Right forelimb (tissue), 1 donor: ENCODE results near the gene HMMR.
"Not testable (repeated sequence)": the region's sequence is repeated elsewhere in the genome, so short reads cannot be mapped to it uniquely, and the experiment has no call there.

Experiments used
- DNase-seq: peaks from one replicate; pipeline ENCODE4 v3.0.0-alpha.2; 2018

HMMR gene

GRCh38 chr5:163460562-163461171, at the start of gene HMMR:
Gene HMMR (plus strand): TSS chr5:163460632. CDS start chr5:163460693, 61 bp downstream.
- no peak for DNase-seq

- not testable (repeated sequence) for DNase-seq
Observed at GRCh38 chr5:163415673-163416072, 44.8 kb upstream of the HMMR start.

- DNase-seq = no peak
Observed at GRCh38 chr5:163424836-163425235, 35.6 kb upstream of the HMMR start.

DNA sequence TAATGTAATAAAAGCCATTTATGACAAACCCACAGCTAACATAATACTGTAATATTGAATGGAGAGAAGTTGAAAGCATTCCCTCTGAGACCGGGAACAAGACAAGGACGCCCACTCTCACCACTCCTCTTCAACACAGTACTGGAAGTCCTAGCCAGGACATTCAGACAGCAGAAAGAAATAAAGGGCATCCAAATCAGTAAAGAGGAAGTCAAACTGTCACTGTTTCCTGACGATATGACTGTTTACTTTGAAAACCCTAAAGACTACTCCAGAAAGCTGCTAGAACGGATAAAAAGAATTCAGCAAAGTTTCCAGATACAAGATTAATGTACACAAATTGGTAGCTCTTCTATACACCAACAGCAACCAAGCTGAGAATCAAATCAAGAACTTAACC, 34.3 kb upstream of the HMMR start:
- not testable (repeated sequence) for DNase-seq

DNA sequence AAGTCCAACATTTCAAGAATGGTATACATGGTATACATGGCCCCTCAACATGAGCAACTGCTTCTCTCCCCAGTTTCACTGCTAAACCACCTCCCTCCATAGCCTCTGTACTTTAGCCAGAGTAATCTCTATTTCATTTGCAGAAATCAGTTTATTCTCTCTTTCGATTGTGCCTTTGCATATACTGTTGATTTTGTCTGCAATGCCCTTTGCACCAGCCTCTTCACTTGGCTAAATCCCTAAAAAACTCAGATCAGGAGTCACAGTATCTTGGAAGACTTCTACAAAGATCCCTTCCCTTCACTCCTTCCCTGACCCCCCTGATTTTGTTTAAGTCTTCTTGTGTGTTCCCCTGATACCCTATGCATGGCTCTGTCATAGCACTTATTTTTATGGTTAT, 27.9 kb upstream of the HMMR start:
- no peak for DNase-seq

- DNase-seq = no peak
Observed at GRCh38 chr5:163433271-163433670, 27.2 kb upstream of the HMMR start.

DNA sequence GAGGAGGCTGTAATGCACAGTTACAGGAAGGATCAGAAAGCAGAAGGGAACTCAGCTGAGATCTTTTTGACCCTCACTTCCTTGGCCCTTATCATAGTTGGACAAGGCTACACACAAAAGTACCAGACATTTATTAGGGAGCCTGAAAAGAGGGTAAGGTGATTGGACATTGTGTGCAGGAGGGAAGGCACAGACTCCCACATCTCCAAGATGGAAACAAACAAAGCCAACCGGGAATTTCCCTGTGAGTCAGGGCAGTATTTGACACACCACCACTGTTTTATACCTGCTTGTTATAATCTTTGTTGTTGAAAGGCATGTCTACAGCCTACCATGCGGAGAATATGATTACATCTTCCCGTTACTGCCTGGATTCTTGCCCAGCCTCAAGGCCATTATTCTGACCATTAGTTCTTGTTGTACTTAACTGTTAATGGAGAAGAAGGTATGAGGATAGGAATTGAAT, 26.0 kb upstream of the HMMR start:
- no peak for DNase-seq

GRCh38 chr5:163436515-163436914, 23.9 kb upstream of the HMMR start:
- no peak for DNase-seq

DNA sequence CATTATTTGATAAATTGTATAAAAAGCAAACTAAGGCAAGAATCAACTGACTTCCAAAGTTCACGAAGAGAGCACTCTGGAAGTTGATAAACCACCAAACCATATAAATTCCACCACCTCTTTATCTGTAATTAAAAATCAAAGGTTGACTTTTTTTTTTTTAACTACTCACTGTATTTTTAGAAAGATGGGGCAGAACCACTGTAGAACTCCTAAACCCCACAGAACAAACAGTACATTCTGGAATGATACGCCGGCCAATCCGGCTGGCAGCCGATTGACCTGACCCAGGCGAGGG, 23.5 kb upstream of the HMMR start:
- DNase-seq = no peak

DNA sequence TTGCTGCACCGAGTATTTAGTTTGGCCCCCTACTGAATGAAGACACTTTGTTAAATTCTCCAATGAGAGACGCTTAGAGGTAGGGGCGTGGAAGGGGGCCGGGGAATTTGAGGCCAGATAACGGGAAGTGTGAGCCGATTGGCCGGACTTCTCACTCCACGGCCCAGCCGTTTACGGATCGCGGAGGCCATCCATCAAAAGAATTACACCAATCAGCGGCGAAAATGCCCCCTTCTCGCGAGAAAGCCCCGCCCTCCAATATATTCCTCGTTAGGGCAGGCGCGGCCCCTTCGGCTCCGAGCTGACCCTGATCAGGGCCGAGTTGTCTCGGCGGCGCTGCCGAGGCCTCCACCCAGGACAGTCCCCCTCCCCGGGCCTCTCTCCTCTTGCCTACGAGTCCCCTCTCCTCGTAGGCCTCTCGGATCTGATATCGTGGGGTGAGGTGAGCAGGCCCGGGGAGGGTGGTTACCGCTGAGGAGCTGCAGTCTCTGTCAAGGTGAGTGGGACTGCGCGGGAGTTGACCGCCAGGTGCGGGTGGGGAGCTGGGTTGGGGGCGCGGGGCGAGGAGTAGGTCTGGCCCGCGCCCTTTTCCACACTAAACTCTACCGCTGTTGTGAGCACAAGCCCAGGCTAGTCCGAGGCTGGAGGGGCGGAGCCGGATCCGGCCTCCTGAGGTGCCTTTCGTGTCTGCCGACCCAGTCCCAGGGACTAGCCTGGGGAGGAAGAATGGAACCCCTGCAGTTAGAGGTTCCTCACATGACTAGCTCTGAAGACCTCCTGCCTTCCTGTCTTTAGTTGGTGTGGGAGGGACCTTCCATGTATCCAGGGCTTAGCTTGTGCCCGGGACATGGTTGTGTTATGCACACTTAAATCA, 22.9 kb upstream of the HMMR start, which contains the start of gene CCNG1:
Gene CCNG1, plus strand, starts transcription at position 287 of the 874 bp plus-strand sequence. CDS start 1,662 bp downstream, outside the sequence.
- peak; percentile 92 for DNase-seq

DNA sequence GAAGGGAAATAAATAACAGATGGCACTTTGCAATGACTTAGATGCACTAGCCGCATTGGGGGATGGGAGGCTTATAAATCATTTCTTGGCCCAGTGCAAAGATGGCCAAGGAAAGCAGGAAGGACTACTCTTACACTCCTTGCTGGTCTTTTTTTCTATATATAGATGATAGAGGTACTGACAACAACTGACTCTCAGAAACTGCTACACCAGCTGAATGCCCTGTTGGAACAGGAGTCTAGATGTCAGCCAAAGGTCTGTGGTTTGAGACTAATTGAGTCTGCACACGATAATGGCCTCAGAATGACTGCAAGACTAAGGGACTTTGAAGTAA, 21.4 kb upstream of the HMMR start:
- no peak for DNase-seq

GRCh38 chr5:163440954-163441353, 19.5 kb upstream of the HMMR start:
- DNase-seq = no peak

DNA sequence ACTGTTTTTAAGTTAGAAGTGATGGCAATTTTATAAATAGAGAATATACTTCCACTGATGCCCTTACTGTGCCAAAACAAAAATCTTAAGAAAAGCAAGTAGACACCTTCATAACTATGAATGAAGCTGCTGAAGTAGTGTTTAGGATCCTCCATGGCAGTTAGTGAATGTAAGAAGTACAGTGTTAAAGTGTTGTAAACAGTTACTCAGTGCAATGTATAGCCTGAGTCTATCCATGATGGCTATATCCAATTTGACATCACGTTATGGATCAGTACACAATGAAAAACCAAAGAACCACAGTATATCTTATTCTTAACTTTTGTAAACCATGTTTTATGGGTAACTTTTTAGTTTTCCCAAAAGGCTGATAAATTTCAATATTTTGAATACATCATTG, 15.9 kb upstream of the HMMR start:
- DNase-seq = no peak

GRCh38 chr5:163445345-163445744, 15.1 kb upstream of the HMMR start:
- no peak for DNase-seq

GRCh38 chr5:163447191-163447590, 13.2 kb upstream of the HMMR start:
- DNase-seq = no peak

DNA sequence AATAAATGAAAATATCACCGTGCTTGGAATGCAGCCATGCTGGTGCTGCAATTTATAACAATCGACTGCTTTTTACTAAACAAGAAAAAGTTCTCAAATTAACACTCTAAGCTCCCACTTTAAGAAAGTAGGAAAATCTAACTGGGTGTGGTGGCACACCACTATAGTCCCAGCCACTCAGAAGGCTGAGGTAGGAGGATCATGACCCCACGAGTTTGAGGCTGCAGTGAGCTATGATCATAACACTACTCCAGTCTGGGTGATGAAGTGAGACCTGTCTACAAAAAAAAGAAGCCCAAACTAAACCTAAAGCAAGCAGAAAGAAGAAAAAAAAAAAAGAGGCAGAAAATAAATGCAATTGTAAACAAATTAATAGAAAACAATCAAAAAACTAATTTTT, 12.6 kb upstream of the HMMR start:
- no peak for DNase-seq

DNA sequence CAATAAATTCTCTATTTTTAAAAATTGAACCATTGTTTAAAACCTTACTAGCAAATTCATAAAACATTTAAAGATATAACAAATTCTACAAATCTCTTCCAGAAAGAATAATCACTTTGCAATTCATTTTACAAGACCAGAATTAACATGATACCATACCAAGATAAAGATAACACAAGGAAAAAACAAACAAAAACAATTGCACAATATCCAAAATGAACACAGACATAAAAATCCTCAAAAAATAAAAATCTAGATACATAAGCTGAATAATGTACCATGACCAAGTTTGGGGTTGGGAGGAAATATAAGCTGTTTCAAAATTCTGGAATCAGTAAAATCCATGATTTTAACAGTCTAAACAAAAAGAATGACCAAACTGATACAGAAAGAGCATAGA, 11.9 kb upstream of the HMMR start:
- no peak for DNase-seq

DNA sequence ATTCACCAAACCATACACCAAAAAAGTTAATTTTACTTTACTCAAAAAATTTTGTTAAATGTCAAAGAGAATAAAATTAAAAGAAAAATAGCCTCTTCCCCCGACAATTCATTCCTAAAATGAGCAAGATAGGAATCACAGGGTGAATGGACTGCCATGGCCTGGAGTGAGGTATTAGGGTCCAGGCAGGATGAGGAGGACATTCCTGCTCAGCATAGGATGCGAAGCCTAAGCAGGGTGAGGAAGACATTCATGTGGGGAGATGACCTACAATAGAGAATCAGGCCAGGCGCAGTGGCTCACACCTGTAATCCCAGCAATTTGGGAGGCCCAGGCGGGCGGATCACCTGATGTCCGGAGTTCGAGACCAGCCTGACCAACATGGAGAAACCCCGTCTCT, 8.9 kb upstream of the HMMR start:
- no peak for DNase-seq

DNA sequence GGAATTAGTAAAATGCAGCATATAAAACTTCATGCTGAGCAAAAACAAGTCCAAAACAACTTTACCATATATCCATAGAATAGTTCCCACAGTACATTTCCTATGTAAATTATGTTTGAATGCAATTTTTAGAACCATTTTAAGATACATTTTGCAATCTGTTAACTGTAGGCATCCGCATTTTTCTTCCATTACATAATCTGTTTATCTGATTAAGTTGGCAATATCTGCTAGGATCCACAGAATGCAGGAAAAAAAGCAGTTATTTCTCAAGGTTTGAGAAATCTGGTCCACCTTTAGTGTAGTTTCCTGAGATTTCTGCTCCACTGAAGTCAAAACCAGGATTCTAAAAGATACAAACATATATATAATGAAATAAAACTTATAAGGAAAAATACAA, 6.7 kb upstream of the HMMR start:
- DNase-seq = no peak

DNA sequence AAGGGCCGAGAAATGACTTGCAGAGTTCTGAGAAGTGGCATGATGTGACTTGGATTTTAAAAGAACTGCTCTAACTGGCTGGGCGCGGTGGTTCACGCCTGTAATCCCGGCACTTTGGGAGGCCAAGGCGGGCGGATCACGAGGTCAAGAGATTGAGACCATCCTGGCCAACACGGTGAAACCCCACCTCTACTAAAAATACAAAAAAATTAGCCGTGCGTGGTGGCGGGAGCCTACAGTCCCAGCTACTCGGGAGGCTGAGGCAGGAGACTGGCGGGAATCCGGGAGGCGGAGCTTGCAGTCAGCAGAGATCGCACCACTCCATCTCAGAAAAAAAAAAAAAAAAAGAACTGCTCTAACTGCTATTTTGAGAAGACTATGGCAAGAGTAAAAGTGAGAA, 5.0 kb upstream of the HMMR start:
- DNase-seq = not testable (repeated sequence)

DNA sequence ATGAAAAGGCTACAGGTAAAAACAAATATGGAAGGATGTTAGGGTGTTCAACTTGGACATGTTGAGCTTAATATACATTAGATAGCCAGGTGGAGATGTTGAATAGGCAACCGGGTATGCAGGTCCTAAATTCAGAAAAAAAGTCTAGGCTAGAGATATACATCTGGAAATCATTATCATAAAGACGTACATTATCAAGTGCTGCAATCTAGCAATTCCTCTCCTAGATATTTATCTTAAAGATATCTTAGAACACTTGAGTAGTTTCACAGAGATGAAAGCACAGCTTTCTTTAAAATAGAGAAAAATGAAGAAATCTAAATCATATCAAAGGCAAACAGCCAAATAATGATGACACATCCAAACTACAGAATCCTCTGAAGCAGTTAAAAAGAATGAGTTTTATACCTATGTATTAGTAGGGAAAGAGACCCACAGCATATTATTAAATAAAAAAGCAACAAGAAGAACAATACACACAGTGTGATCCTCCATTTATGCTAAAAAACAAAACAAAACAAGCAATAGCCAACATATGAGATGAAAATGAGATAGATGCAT, 4.3 kb upstream of the HMMR start:
- DNase-seq = no peak

GRCh38 chr5:163456840-163457239, 3.6 kb upstream of the HMMR start:
- no peak for DNase-seq

DNA sequence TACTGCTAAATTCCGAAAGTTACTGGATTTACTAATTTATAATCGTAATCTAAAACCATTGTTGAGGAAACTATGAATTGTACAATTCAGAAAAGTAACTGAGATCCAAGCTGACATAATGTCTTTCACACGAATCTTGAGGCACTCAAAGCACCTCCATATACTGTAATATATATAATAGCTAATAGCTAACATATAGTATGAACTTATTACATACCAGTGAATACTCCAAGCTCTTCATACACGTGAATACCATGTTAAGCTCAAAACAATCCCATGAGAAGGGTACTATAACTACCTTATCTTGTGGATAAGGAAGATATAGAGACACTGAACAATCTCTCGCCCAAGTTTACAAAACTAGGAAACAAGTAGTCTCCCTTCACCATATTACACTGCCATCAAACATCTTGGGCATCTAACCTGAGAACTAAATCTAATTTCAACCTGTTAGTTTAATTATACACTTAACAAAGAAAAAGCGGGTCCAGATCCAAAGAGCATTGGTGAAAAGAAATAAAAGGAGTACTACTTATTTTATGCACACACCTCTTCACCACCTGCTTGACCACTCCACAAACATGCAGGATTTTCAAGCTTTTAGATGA, 1.6 kb upstream of the HMMR start:
- DNase-seq = no peak

DNA sequence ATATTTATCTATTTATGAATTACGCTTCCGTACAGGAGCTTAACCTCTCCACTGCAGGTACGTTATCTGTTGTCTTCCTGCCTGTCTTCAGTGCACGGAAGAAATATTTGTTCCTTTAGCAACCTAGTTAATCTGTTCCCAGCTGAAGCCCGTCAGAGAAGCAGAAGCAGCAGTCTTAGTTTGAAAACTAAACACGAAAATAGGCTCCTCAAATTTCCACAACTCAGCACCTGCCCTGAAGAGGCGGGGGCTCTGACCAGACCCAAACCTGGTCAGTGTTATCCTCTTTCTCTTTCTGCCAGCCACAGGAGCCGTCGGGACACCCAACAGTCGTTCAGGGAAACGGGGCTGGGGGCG, 992 bp upstream of the HMMR start:
- no peak for DNase-seq
